Heart left ventricle (tissue), 13 donors: Measurements from ENCODE around the gene CIAO1.

Source experiments
- POLR2A ChIP-seq, 2 donors: fragments of 450-650 bp; IDR thresholded peaks; one replicate each; pipeline ENCODE4 v1.6.1; 2017; ENCODE audit warnings: antibody characterized with exemption in 2 of 2, mild to moderate bottlenecking in 2 of 2, moderate library complexity in 2 of 2
- TF ChIP-seq, protein P1 (sequence below), 12 donors: fragments of 200-600 bp; sonication (generic) in 4 of 12; IDR thresholded peaks; one replicate each; pipeline versions ENCODE4 v1.5.0 to v1.8.0; 2018 to 2022; ENCODE audit warnings: antibody characterized with exemption in 12 of 12, mild to moderate bottlenecking in 5 of 12
- donor health status: ischemic (EF 13 %, LVEDD 7.1; RV severe dilation, severe dysfunction).
- donor health status: DM: no; HTN: yes; CAD: no.
- donor health status: DM: no; HTN: no; CAD: no.
- donor health status: ischemic (EF 25% LVEDD 6.9; RV normal size, moderate dysfunction).
- donor health status: ischemic (EF 25% LVEDD 5.7; RV mildly dilated, moderate dysfunction).
- donor health status: ischemic (EF 35%, LVEDD 5.7; RV mildly dilated, moderate dysfunction).
- donor health status: nonischemic (EF 11% LVEDD 7.7; RV severe dilation, severe dysfunction).
- donor health status: DM: yes; HTN: yes; CAD: no.
- donor health status: PGD.
- donor health status: ischemic (EF 29% LVEDD 5.4; RV normal size, mild dysfunction).
- donor health status: nonischemic (EF 23%, LVEDD 6.1; RV moderate dilation, normal function).

DNA sequence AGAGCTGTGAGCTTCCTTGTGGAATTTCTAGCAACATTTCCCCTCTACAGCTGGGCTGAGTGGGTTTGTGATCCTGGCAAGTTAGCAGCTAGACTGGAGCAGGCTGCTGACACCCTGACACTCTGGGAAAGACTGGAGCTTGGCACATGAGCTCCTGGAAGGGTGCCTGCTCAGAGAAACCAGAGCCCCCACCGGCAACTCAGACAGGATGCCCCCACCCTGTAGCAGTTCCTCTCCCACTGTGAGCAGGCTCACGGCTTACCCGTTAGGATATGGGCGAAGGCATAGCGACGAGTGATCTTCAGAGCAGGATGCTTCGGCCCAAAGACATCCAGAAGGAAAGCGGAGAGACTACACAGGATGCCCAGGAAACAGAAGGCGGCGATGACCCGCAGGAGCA is 11.5 kb upstream of the CIAO1 start:
- TF ChIP-seq, protein P1, sequence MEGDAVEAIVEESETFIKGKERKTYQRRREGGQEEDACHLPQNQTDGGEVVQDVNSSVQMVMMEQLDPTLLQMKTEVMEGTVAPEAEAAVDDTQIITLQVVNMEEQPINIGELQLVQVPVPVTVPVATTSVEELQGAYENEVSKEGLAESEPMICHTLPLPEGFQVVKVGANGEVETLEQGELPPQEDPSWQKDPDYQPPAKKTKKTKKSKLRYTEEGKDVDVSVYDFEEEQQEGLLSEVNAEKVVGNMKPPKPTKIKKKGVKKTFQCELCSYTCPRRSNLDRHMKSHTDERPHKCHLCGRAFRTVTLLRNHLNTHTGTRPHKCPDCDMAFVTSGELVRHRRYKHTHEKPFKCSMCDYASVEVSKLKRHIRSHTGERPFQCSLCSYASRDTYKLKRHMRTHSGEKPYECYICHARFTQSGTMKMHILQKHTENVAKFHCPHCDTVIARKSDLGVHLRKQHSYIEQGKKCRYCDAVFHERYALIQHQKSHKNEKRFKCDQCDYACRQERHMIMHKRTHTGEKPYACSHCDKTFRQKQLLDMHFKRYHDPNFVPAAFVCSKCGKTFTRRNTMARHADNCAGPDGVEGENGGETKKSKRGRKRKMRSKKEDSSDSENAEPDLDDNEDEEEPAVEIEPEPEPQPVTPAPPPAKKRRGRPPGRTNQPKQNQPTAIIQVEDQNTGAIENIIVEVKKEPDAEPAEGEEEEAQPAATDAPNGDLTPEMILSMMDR (IDR thresholded peaks at IDR 0.05) = no peak
- no peak for TF ChIP-seq POLR2A (IDR thresholded peaks at IDR 0.05)
